Osteoblast (primary cell): ENCODE measurements around the gene GCN1. TPM values are rescaled to one million over a fixed set of nuclear protein-coding genes. Genes with fewer than 3 reads are reported as not detected.

Experiments
- DNase-seq: peaks from one replicate; pipeline ENCODE4 v3.0.0; 2011; ENCODE audit warnings: low spot score, mixed read lengths; ENCODE audit not compliant: insufficient read length; ENCODE audit errors: missing footprints
- H2AFZ ChIP-seq: 2 replicates; pipeline ENCODE4 v1.6.0; 2011; ENCODE audit warnings: mild to moderate bottlenecking, low read length
- H3K27ac ChIP-seq: 2 replicates; pipeline ENCODE4 v1.5.1; 2011; ENCODE audit warnings: mild to moderate bottlenecking, low read depth, low read length, moderate library complexity
- H3K27me3 ChIP-seq: 2 replicates; pipeline ENCODE4 v1.6.0; 2012; ENCODE audit warnings: mild to moderate bottlenecking, control low read depth, inconsistent platforms, low read length, moderate library complexity; ENCODE audit not compliant: insufficient read depth
- H3K36me3 ChIP-seq: 2 replicates; pipeline ENCODE4 v1.5.1; 2011; ENCODE audit warnings: mild to moderate bottlenecking, low read length, control low read depth, moderate library complexity; ENCODE audit not compliant: insufficient read depth
- H3K4me1 ChIP-seq: 2 replicates; pipeline ENCODE4 v1.5.1; 2011; ENCODE audit warnings: mild to moderate bottlenecking, low read length, control low read depth, moderate library complexity; ENCODE audit not compliant: insufficient read depth
- H3K4me2 ChIP-seq: 2 replicates; pipeline ENCODE4 v1.6.0; 2011; ENCODE audit warnings: mild to moderate bottlenecking, low read length; ENCODE audit not compliant: insufficient read depth
- H3K4me3 ChIP-seq: fragments of 200-600 bp; sonication (generic); 3 replicates; pipeline ENCODE4 v1.5.1; 2012; ENCODE audit warnings: mild to moderate bottlenecking, low read length, inconsistent platforms; ENCODE audit not compliant: insufficient read depth
- H3K79me2 ChIP-seq: 2 replicates; pipeline ENCODE4 v1.6.0; 2012; ENCODE audit warnings: mild to moderate bottlenecking, low read length, control low read depth, inconsistent platforms; ENCODE audit not compliant: insufficient read depth
- H3K9me3 ChIP-seq: 2 replicates; pipeline ENCODE4 v1.5.1; 2011; ENCODE audit warnings: low read depth, low read length, control low read depth
- H4K20me1 ChIP-seq: 2 replicates; pipeline ENCODE4 v1.6.0; 2012; ENCODE audit warnings: mild to moderate bottlenecking, low read length, control low read depth; ENCODE audit not compliant: insufficient read depth
- CTCF ChIP-seq: IDR thresholded peaks from 2 replicates; pipeline ENCODE4 v1.5.1; 2011; ENCODE audit warnings: mild to moderate bottlenecking, low read depth, low read length, moderate library complexity; ENCODE audit errors: extremely low read depth
- total RNA-seq: library from RNA; depleted of rRNA; stranded (reverse); fragments of >200 nt; gene quantifications from 2 replicates; pipeline ENCODE4 v1.2.3, GENCODE V29; 2012

Gene GCN1
- total RNA-seq, 1 donor, result 103 TPM

GRCh38 chr12:120175537-120175936 lies 19.0 kb downstream of the GCN1 start:
- Histone ChIP-seq H3K27ac (no peak overlapping the region), H3K4me2 (no peak overlapping the region), H3K9me3 (no peaks in the 10 kb centered on the region), H3K27me3 (no peaks in the 10 kb centered on the region), H2AFZ (no peak overlapping the region), H3K4me3 (no peak overlapping the region), H3K79me2 (peaks cover 22% of the 10 kb centered on the region), H3K4me1 (no peaks in the 10 kb centered on the region), H3K36me3 (peaks cover 81% of the 10 kb centered on the region), H4K20me1 (peaks cover 19% of the 10 kb centered on the region)
- no peak for DNase-seq
- TF ChIP-seq CTCF, result no peak

- H3K36me3 ChIP-seq, result peaks cover 86% of the 10 kb centered on the region
- H3K4me1 ChIP-seq, result no peaks in the 10 kb centered on the region
- no peak overlapping the region for H3K4me2 ChIP-seq
- H4K20me1 ChIP-seq, result peaks cover 21% of the 10 kb centered on the region
- peaks cover 20% of the 10 kb centered on the region for H3K79me2 ChIP-seq
- no peaks in the 10 kb centered on the region for H3K27me3 ChIP-seq
- no peaks in the 10 kb centered on the region for H3K9me3 ChIP-seq
- no peak overlapping the region for H3K27ac ChIP-seq
- TF ChIP-seq CTCF, result no peak
- no peak overlapping the region for H3K4me3 ChIP-seq
- no peak overlapping the region for H2AFZ ChIP-seq
- DNase-seq, result no peak
These were observed 19.5 kb downstream of the GCN1 start for GRCh38 chr12:120175062-120175461.

- Histone ChIP-seq H3K79me2 (peaks cover 1% of the 10 kb centered on the region), H4K20me1 (peaks cover 8% of the 10 kb centered on the region), H3K4me1 (no peaks in the 10 kb centered on the region), H3K27me3 (no peaks in the 10 kb centered on the region), H3K9me3 (no peaks in the 10 kb centered on the region), H3K36me3 (peaks cover 89% of the 10 kb centered on the region), H3K4me2 (no peak overlapping the region), H2AFZ (no peak overlapping the region), H3K4me3 (no peak overlapping the region), H3K27ac (no peak overlapping the region)
- no peak for DNase-seq
- TF ChIP-seq CTCF, result no peak
These were observed 22.5 kb downstream of the GCN1 start for GRCh38 chr12:120172053-120172452.

GRCh38 chr12:120170631-120171030 lies 23.9 kb downstream of the GCN1 start:
- Histone ChIP-seq H4K20me1 (peaks cover 8% of the 10 kb centered on the region), H3K4me2 (no peak overlapping the region), H3K36me3 (peaks cover 79% of the 10 kb centered on the region), H3K79me2 (no peaks in the 10 kb centered on the region), H3K27me3 (no peaks in the 10 kb centered on the region), H2AFZ (no peak overlapping the region), H3K9me3 (no peaks in the 10 kb centered on the region), H3K4me1 (no peaks in the 10 kb centered on the region), H3K4me3 (no peak overlapping the region), H3K27ac (no peak overlapping the region)
- TF ChIP-seq CTCF, result no peak
- no peak for DNase-seq
